Measurements from ENCODE around the gene CIT. TPM values are rescaled to one million over a fixed set of nuclear protein-coding genes. Genes with fewer than 3 reads are reported as not detected.

CIT gene
- total RNA-seq, 2 donors from 2014 or later, result 5.0 to 15.9 TPM

Small RNA genes lying within 50 kb of the gene (microRNA-seq; reads per million reads assigned to microRNA genes)
- gene MIR1178, result 0 reads per million in 2 donors

Other genes starting within 250 kb of the CIT start
- 100 to 1,000 TPM in 1 of 2 donors, 10 to 100 TPM in 1; 62.2 to 111 TPM for gene PRKAB1, start 209.2 kb downstream of the CIT start, total RNA-seq
- 1 to 10 TPM; 6.6 to 9.1 TPM for gene BICDL1, start 111.9 kb upstream of the CIT start, total RNA-seq
- 10 to 100 TPM; 47.8 to 52.7 TPM for gene RAB35, start 239.4 kb upstream of the CIT start, total RNA-seq

Data from left colon (tissue), 2 donors.